Endothelial cell (in vitro differentiated cells): ENCODE measurements around the gene COX6A1. TPM values are rescaled to one million over a fixed set of nuclear protein-coding genes. Genes with fewer than 3 reads are reported as not detected.
"Not testable (repeated sequence)": the region's sequence is repeated elsewhere in the genome, so short reads cannot be mapped to it uniquely, and the experiment has no call there.

Experiments
- DNase-seq: peaks from one replicate; pipeline ENCODE4 v3.0.0; 2021; ENCODE audit warnings: low spot score
- H3K27ac Mint-ChIP-seq: one replicate; pipeline ENCODE4 v1.8.0; 2021; ENCODE audit warnings: mixed read lengths, inconsistent platforms; ENCODE audit not compliant: unreplicated experiment
- H3K27me3 Mint-ChIP-seq: one replicate; pipeline ENCODE4 v1.8.0; 2021; ENCODE audit warnings: mild to moderate bottlenecking, moderate library complexity, mixed read lengths, inconsistent platforms; ENCODE audit not compliant: unreplicated experiment
- H3K36me3 Mint-ChIP-seq: one replicate; pipeline ENCODE4 v1.8.0; 2021; ENCODE audit warnings: mild to moderate bottlenecking, low read depth, mixed read lengths, inconsistent platforms; ENCODE audit not compliant: unreplicated experiment
- H3K4me1 Mint-ChIP-seq: one replicate; pipeline ENCODE4 v1.8.0; 2021; ENCODE audit warnings: mild to moderate bottlenecking, mixed read lengths, inconsistent platforms; ENCODE audit not compliant: unreplicated experiment
- H3K4me3 Mint-ChIP-seq: one replicate; pipeline ENCODE4 v1.8.0; 2021; ENCODE audit warnings: mild to moderate bottlenecking, mixed read lengths, inconsistent platforms; ENCODE audit not compliant: unreplicated experiment
- H3K9me3 Mint-ChIP-seq: one replicate; pipeline ENCODE4 v1.8.0; 2021; ENCODE audit warnings: mixed read lengths, inconsistent platforms; ENCODE audit not compliant: unreplicated experiment
- CTCF ChIP-seq: fragments of 200-600 bp; sonication (generic); IDR thresholded peaks from one replicate; pipeline ENCODE4 v1.5.0; 2021; ENCODE audit warnings: antibody characterized with exemption; ENCODE audit not compliant: unreplicated experiment
- total RNA-seq: library from RNA; stranded (reverse); fragmentation: NEBNext Ultra II Directional; extraction: Animal tissue kit (Norgen Biotek cat#: 25700); gene quantifications from one replicate; pipeline ENCODE4 v1.2.1, GENCODE V29; 2021; ENCODE audit not compliant: unreplicated experiment

COX6A1 gene
- total RNA-seq, 1 donor from 2014 or later = 294 TPM

- Mint-ChIP-seq H3K9me3 (no peaks in the 10 kb centered on the region), H3K27ac (no peak overlapping the region), H3K4me1 (peaks cover 6% of the 10 kb centered on the region), H3K27me3 (peaks cover 4% of the 10 kb centered on the region), H3K36me3 (peaks cover 3% of the 10 kb centered on the region), H3K4me3 (no peak overlapping the region)
- DNase-seq = no peak
- no peak for TF ChIP-seq CTCF
Measured at GRCh38 chr12:120480211-120480610, 42.3 kb downstream of the COX6A1 start.

GRCh38 chr12:120481022-120481767 lies 43.3 kb downstream of the COX6A1 start:
- Mint-ChIP-seq H3K36me3 (peaks cover 3% of the 10 kb centered on the region), H3K9me3 (no peaks in the 10 kb centered on the region), H3K27me3 (peaks cover 4% of the 10 kb centered on the region), H3K27ac (no peak overlapping the region), H3K4me3 (no peak overlapping the region), H3K4me1 (peaks cover 2% of the 10 kb centered on the region)
- TF ChIP-seq CTCF = no peak
- DNase-seq = no peak

- no peak for TF ChIP-seq CTCF
- DNase-seq = no peak
- no peak overlapping the region for H3K4me3 Mint-ChIP-seq
- H3K4me1 Mint-ChIP-seq = peaks cover 7% of the 10 kb centered on the region
- peaks cover 3% of the 10 kb centered on the region for H3K36me3 Mint-ChIP-seq
- no peak overlapping the region for H3K27ac Mint-ChIP-seq
- H3K9me3 Mint-ChIP-seq = no peaks in the 10 kb centered on the region
- peaks cover 4% of the 10 kb centered on the region for H3K27me3 Mint-ChIP-seq
Measured at GRCh38 chr12:120483621-120484020, 45.7 kb downstream of the COX6A1 start.

GRCh38 chr12:120485961-120486881 lies 48.3 kb downstream of the COX6A1 start:
- H3K4me3 Mint-ChIP-seq = no peak overlapping the region
- peaks cover 10% of the 10 kb centered on the region for H3K4me1 Mint-ChIP-seq
- TF ChIP-seq CTCF = no peak
- no peak for DNase-seq
- peaks cover 8% of the 10 kb centered on the region for H3K27me3 Mint-ChIP-seq
- no peaks in the 10 kb centered on the region for H3K9me3 Mint-ChIP-seq
- no peak overlapping the region for H3K27ac Mint-ChIP-seq
- peaks cover 15% of the 10 kb centered on the region for H3K36me3 Mint-ChIP-seq

- not testable (repeated sequence) for H3K27ac Mint-ChIP-seq, H3K9me3 Mint-ChIP-seq, DNase-seq, H3K4me3 Mint-ChIP-seq, H3K27me3 Mint-ChIP-seq, H3K4me1 Mint-ChIP-seq
- H3K36me3 Mint-ChIP-seq = peaks cover 18% of the 10 kb centered on the region
Measured at GRCh38 chr12:120487552-120487951, 49.6 kb downstream of the COX6A1 start.
